ENCODE results near the gene HBEGF. TPM values are rescaled to one million over a fixed set of nuclear protein-coding genes. Genes with fewer than 3 reads are reported as not detected.

The HBEGF gene
- total RNA-seq, 1 experiment from 2014 or later: 2.4 TPM

DNA sequence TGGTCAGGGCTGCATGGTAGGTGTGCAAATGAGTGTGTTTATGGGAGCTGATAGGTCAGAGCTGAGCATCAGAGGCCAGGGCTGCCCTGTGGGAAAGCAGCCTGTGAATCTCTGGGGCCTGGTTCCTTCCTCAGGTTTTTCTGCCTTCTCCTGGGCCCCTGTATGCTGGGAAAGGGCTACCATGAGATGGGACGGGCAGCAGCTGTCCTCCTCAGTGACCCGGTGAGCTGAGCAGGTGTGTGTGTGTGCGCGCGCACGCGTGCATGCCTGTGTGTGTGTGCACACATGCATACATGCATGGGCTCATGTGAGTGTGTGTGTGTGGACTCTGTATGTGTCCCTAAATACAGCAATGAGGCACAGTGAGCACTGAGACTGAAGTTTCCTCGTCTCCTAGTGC, 15.9 kb upstream of the HBEGF start:
- Histone ChIP-seq H3K79me2 (ENCODE audit: insufficient read depth, low read length) (no peaks in the 10 kb centered on the region), H3K9ac (ENCODE audit: extremely low read depth, insufficient read length, low read length) (no peak overlapping the region), H4K91ac (ENCODE audit: insufficient read length, low read depth, low read length) (no peak overlapping the region), H4K8ac (replicated peaks; ENCODE audit: insufficient read length, low read depth, low read length) (no peak overlapping the region), H2BK12ac (ENCODE audit: insufficient read length, low read depth, low read length) (no peak overlapping the region), H3T11ph (ENCODE audit: low read length) (no peak overlapping the region), H4K5ac (ENCODE audit: insufficient read length, low read depth, low read length) (no peak overlapping the region), H2AK5ac (ENCODE audit: insufficient read length, low read length) (no peak overlapping the region), H3K23me2 (ENCODE audit: insufficient read length, low read depth, low read length, poor library complexity, severe bottlenecking) (peaks cover 4% of the 10 kb centered on the region), H3K4me1 (ENCODE audit: insufficient read depth, low read length) (no peaks in the 10 kb centered on the region; the same call in 1 of the 2 replicates), H2BK20ac (ENCODE audit: low read depth, low read length, poor library complexity, severe bottlenecking) (no peak overlapping the region), H2BK120ac (ENCODE audit: low read depth, low read length, poor library complexity, severe bottlenecking) (no peak overlapping the region), H3K4me2 (ENCODE audit: insufficient read depth, insufficient read length, low read length) (no peak overlapping the region), H2BK5ac (ENCODE audit: insufficient read length, low read length) (no peak overlapping the region), H3K79me1 (ENCODE audit: insufficient read depth, low read depth, low read length, poor library complexity, severe bottlenecking) (no peaks in the 10 kb centered on the region), H2AFZ (ENCODE audit: low read length) (no peak overlapping the region), H3K23ac (ENCODE audit: insufficient read length, low read depth, low read length) (no peak overlapping the region), H3K56ac (ENCODE audit: insufficient read length, low read depth, low read length) (no peak overlapping the region), H3K18ac (ENCODE audit: insufficient read length, low read depth, low read length) (no peak overlapping the region), H3K9me3 (ENCODE audit: control insufficient read depth, low read depth, low read length) (no peaks in the 10 kb centered on the region), H3K27me3 (ENCODE audit: insufficient read depth, low read length) (no peaks in the 10 kb centered on the region), H3K27ac (ENCODE audit: insufficient read length, low read depth, low read length) (no peak overlapping the region), H4K20me1 (ENCODE audit: control insufficient read depth, insufficient read depth, insufficient read length) (no peaks in the 10 kb centered on the region), H3K14ac (ENCODE audit: insufficient read depth, low read length) (no peak overlapping the region), H2BK15ac (ENCODE audit: low read depth, low read length) (0 out of 2 replicates have a peak overlapping the region, but pooled peaks have one; percentile 44), H3K4ac (ENCODE audit: low read depth, low read length) (no peak overlapping the region)
- WGBS (ENCODE audit: extremely low coverage, insufficient read length, low lambda C conversion rate): no CpG with 5 or more reads among the region's 8 CpGs
- Mint-ChIP-seq H3K27me3 (ENCODE audit: low read depth) (peaks cover 20% of the 10 kb centered on the region), H3K9me3 (no peaks in the 10 kb centered on the region; a peak in 1 of 5 replicates), H3K36me3 (ENCODE audit: insufficient read depth in 1 of 3, low read depth in 3 of 3) (no peaks in the 10 kb centered on the region), H3K4me3 (no peak overlapping the region), H3K27ac (no peak overlapping the region), H3K4me1 (peaks cover 5 to 20% of the 10 kb centered on the region in 2 experiments; a peak in 3 of 4 replicates)
- DNase-seq: no peak
- no peak for TF ChIP-seq CTCF (conservative IDR thresholded peaks at IDR 0.05)

All from H9 (cell line).